C4-2B (cell line): ENCODE results near the gene ACTR3.

Experiments
- ZFX ChIP-seq: fragments of 450-650 bp; IDR thresholded peaks from 2 replicates; pipeline ENCODE4 v1.6.1; 2017
- TF ChIP-seq, protein P1 (sequence below): fragments of 450-650 bp; conservative IDR thresholded peaks from 2 replicates; pipeline ENCODE4 v1.5.1; 2017; ENCODE audit warnings: mild to moderate bottlenecking

GRCh38 chr2:113972766-113973165, 82.9 kb downstream of the ACTR3 start:
- TF ChIP-seq, protein P1, sequence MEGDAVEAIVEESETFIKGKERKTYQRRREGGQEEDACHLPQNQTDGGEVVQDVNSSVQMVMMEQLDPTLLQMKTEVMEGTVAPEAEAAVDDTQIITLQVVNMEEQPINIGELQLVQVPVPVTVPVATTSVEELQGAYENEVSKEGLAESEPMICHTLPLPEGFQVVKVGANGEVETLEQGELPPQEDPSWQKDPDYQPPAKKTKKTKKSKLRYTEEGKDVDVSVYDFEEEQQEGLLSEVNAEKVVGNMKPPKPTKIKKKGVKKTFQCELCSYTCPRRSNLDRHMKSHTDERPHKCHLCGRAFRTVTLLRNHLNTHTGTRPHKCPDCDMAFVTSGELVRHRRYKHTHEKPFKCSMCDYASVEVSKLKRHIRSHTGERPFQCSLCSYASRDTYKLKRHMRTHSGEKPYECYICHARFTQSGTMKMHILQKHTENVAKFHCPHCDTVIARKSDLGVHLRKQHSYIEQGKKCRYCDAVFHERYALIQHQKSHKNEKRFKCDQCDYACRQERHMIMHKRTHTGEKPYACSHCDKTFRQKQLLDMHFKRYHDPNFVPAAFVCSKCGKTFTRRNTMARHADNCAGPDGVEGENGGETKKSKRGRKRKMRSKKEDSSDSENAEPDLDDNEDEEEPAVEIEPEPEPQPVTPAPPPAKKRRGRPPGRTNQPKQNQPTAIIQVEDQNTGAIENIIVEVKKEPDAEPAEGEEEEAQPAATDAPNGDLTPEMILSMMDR, result no peak
- TF ChIP-seq ZFX, result no peak
